HG03460 (cell line): ENCODE measurements around the gene CCDC57.
A peak's percentile ranks its signal among the peaks of the same experiment; 100 is the strongest.
"Not testable (repeated sequence)": the region's sequence is repeated elsewhere in the genome, so short reads cannot be mapped to it uniquely, and the experiment has no call there.

Source experiments
- ATAC-seq: cut with Tn5 transposase; IDR thresholded peaks from one replicate; pipeline ENCODE4 v1.9.1; 2021; ENCODE audit not compliant: unreplicated experiment

Gene CCDC57

DNA sequence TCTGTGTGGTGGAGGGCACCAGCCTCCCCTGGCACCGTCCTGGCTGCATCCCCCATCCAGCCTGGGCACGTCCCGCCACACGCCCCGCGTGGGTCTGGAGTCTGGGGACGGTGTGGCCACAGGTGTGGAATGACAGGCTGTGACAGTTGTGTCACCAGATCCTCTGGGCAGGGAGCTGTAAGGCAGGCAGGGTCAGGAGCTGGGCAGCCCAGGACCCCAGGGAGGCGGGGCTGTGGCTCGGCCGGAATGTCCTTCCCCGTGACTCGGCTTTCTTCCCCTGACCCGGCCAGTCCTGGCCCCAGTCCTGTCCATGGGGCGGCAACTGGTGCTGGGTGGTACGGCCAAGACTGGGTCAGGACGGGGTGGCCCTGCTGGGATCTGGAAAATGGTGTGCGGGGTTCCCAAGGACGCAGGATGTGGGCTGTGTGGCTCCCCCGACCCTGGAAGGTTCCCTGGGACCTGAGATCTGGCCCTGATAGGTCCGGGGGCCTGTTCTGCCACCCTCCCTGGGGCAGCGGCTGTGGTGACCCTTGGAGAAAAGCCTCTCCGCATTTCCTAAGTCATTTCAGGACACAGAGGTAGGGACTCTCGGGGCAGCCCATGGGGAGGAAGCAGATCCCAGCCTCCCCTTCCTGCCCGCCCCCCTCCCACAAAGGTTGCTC is 12.9 kb upstream of the CCDC57 start:
- no peak for ATAC-seq

DNA sequence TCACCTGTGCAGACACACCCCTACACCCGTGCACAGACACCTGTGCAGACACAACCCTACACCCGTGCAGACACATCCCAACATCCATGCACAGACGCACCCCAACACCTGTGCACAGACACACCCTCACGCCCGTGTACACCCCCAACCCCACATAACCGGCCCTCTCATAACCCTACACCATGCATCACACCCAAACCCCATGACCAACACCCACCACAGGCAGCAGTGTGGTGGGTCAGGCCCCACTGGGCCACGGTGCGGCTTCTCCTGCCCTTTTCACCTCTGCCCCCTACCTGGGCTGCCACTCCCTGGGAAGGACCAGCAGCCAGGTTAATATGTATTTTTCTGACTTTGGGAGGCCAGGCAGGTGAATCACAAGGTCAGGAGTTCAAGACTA is 12.0 kb upstream of the CCDC57 start:
- ATAC-seq = no peak

GRCh38 chr17:82223517-82223916 is 10.9 kb upstream of the CCDC57 start:
- ATAC-seq = no peak

- no peak for ATAC-seq
These were observed 10.2 kb upstream of the CCDC57 start for GRCh38 chr17:82222816-82223215.

- no peak for ATAC-seq
These were observed 8.8 kb upstream of the CCDC57 start for GRCh38 chr17:82221341-82221902.

- ATAC-seq = no peak
These were observed 7.4 kb upstream of the CCDC57 start for GRCh38 chr17:82219753-82220709.

GRCh38 chr17:82219083-82219482 is 6.4 kb upstream of the CCDC57 start:
- ATAC-seq = no peak

- no peak for ATAC-seq
These were observed 5.9 kb upstream of the CCDC57 start for GRCh38 chr17:82218349-82219075.

DNA sequence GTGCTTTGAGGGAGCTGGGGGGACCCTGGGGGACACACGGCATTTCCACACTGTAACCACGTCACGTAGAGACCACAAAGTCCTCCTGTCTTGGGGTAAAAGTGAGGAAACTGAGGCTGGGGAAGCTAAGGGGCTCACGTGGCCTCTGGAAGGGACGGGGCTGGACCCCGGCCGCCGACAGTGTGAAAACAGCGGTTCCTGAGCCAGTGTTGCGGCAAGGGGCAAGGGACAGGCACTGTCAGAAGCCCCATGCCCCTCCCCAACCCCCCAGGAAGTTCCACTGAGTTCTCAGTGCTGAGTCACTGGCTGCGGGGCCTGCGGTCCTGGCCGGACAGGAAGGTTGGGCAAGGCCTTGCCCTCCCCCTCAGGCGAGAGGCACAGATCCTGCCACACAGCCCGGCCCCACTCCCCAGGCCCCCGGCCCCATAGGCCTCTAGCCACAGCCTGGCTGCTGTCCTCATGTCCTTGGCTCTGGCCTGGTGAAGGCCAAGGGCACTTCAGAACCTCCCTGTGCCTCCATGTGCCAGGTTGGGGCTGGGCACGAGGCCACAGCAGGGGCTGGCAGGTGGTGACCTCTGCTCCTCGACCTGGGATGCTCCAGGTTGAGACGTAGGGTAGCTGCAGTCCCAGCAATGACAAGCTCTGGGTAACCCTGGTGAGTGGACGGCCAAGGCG is 5.0 kb upstream of the CCDC57 start:
- ATAC-seq = no peak

DNA sequence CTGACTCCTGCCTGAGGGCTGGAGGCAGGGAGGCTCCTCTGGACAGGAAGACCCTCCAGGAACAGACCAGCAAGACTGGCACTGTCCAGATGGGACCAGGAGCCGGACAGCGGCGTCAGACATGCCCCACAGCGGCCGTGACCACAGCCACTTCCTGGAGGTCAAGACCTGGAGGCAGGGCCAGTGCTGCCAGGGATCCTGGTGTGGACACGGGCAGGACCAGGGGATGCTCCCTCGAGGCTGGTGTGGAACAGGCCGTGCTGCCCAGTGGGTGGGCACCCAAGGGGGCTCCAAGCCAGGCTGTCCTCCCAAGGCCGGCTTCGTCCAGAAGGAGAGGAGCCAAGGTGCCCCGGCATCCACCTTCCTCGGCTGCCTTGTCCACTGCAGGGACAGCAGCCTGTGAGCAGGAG is 4.5 kb upstream of the CCDC57 start:
- no peak for ATAC-seq

DNA sequence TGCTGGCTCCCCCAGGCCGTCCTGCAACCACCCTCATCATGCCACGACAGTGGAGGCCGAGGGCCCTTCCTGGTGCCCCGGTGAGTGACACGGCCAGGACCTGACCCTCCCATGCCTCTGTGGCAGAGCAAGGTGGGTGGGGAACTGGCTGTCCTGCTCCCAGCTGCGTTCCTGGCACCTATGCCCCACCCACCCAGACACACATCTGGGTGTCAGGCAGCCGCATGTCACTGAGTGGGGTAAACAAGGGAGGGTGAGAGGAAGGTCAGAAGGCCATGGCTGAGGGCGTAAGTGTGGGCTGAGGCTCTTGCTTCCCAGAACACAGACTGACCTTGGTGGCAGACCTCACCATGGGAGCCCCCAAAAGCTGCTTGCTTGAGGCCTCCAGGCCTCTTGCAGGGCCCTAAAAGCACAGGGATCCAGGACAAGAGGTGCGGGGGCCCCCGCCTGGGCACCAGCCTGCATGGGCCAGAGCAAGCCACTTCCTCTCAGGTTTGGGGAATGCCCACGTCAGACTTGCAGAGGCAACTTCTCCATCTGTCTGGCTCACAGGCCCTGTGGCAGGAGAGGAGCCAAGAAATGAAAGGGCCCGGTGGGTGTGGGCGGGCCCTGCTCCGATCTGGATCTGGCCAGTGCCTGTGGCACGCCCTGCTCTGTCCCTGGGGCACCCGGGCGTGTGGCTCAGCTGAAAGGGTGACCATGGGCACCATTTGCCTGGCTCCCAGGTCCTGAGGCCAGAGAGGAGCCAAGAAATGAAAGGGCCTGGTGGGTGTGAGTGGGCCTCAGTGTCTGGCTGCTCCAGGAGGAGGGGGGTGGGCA is 3.9 kb upstream of the CCDC57 start:
- peak; percentile 38 for ATAC-seq

- ATAC-seq = no peak
These were observed 3.3 kb upstream of the CCDC57 start for GRCh38 chr17:82215972-82216300.

- no peak for ATAC-seq
These were observed 2.7 kb upstream of the CCDC57 start for GRCh38 chr17:82215095-82215971.

- ATAC-seq = no peak
These were observed 1.5 kb upstream of the CCDC57 start for GRCh38 chr17:82214012-82214628.

DNA sequence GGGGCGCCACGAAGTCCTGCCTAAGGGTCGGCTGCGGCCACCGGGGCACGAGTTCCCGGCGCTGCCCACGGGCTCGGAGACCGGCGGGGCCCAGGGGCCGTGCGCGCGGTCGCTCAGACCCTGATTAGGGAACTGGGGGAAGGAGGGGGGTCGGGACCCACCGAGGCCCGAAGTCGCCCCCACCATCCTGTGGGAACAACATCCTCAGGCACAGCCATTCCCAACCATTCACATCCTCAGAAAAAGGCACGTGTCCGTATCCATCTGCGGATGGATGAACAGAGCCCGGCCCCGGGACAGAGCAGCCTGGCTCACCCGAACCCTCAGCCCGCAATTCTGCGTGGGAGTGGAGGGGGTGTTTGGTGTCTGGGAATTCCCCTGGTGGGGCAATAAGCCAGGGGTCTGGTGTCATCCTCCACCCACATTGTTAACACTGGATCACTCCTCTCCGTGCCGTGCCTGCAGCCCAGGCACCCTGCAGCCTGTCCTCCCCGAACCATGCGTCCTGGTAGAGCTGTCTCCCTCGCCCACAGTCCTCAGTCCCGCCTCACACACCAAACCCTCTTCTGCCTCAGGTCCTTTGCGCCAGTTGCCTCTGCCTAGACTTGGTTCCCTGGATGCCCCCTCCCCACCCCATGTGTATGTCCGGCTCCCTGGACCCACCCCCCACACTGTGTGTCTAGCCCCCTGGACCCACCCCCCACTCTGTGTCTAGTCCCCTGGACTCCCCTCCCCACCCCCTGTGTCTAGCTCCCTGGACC is 789 bp upstream of the CCDC57 start:
- ATAC-seq = no peak

DNA sequence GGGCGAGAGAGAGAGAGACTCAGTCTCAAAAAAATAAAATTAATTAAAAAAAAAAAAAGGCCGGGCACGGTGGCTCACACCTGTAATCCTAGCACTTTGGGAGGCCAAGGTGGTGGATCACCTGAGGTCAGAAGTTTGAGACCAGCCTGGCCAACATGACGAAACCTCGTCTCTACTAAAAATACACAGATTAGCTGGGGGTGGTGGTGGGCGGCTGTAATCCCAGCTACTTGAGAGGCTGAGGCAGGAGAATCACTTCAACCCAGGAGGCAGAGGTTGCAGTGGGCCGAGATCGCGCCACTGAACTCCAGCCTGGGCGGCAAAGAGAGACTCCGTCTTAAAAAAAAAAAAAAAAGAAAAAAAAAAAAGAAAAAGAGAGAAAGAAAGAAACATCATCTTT is 2.0 kb downstream of the CCDC57 start:
- not testable (repeated sequence) for ATAC-seq

DNA sequence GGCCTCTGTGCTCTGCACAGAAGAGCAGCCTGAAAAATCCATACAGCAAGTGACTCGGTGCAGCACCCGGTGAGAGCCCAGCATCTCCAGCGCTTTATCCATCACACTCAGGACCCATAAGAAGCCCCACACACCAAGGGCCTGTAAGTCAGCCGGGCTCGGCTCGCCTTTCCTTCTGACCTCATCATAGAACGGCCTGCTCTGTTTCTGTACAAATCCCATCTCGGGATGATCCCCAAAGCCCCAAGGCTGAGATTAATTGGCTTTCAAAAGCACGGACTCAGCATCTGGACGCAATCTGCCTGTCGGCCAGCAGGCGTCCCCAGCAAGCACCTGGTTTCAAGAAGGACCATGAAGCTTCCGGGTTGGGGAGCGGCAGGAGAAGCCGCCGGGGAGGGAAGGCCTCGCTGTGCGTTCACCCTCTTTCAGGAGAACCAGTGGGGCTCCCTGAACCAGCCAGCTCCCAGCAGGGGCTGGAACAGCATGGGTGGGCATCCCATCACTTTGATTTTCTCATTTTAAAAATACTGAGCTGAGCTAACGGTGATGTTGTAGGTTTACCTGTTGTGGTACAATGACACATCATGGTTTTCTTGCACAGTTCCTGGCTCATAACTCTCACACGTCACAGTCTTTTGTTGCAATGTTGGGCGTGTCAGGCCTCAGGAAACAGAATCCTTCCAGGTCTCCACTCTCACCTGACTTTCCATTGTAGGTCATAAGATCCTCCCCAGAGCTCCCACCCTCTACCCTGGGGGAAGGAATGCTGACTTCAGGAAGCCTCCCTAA is 6.7 kb downstream of the CCDC57 start:
- no peak for ATAC-seq
